ENCODE data around the gene CD164. TPM values are rescaled to one million over a fixed set of nuclear protein-coding genes. Genes with fewer than 3 reads are reported as not detected.
"Not testable (repeated sequence)": the region's sequence is repeated elsewhere in the genome, so short reads cannot be mapped to it uniquely, and the experiment has no call there.

The CD164 gene
- total RNA-seq, 1 donor from 2014 or later: 251 TPM

GRCh38 chr6:109333870-109334269 lies 48.4 kb downstream of the CD164 start:
- DNase-seq (ENCODE audit: low spot score); intact Hi-C loops (cut with micrococcal nuclease); H3K4me1 Mint-ChIP-seq (ENCODE audit: low read depth); H3K9me3 Mint-ChIP-seq; H3K27ac Mint-ChIP-seq; H3K27me3 Mint-ChIP-seq (ENCODE audit: insufficient read depth); H3K36me3 Mint-ChIP-seq (ENCODE audit: low read depth); H3K4me3 Mint-ChIP-seq: not testable (repeated sequence)

- Mint-ChIP-seq H3K27ac (no peak overlapping the region), H3K4me3 (no peak overlapping the region), H3K9me3 (peaks cover 5% of the 10 kb centered on the region), H3K27me3 (ENCODE audit: insufficient read depth) (no peaks in the 10 kb centered on the region), H3K36me3 (ENCODE audit: low read depth) (peaks cover 3% of the 10 kb centered on the region), H3K4me1 (ENCODE audit: low read depth) (peaks cover 10% of the 10 kb centered on the region)
- intact Hi-C loops (cut with micrococcal nuclease): no loop called here
- DNase-seq (ENCODE audit: low spot score): no peak
Measured at GRCh38 chr6:109332748-109333147, 49.5 kb downstream of the CD164 start.

DNA sequence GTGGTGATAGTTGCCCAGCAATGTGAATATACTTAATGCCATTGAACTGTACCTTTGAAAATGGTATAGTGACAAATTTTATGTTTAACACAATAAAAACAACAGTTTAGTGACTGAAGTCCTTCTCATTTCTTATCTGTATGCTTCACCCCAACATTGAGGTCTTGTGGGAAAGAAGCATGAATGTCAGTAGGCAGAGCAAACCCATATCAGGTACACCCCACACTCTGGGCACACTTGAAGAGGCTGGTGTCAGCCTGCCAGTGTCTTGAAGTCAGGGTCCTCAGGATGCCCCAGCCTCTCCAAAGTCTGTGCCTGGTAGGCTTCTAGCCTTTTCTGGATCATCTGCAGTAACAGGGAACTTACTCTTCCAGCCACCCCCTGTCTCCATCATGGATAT lies 51.2 kb downstream of the CD164 start:
- Mint-ChIP-seq H3K27ac (no peak overlapping the region), H3K4me1 (ENCODE audit: low read depth) (peaks cover 10% of the 10 kb centered on the region), H3K9me3 (peaks cover 5% of the 10 kb centered on the region), H3K36me3 (ENCODE audit: low read depth) (peaks cover 3% of the 10 kb centered on the region), H3K27me3 (ENCODE audit: insufficient read depth) (no peaks in the 10 kb centered on the region), H3K4me3 (no peak overlapping the region)
- no peak for DNase-seq (ENCODE audit: low spot score)
- intact Hi-C loops (cut with micrococcal nuclease): no loop called here

GRCh38 chr6:109330263-109330662 lies 52.0 kb downstream of the CD164 start:
- intact Hi-C loops (cut with micrococcal nuclease): no loop called here
- no peaks in the 10 kb centered on the region for H3K27me3 Mint-ChIP-seq (ENCODE audit: insufficient read depth)
- H3K27ac Mint-ChIP-seq: no peak overlapping the region
- H3K9me3 Mint-ChIP-seq: peaks cover 5% of the 10 kb centered on the region
- peaks cover 3% of the 10 kb centered on the region for H3K36me3 Mint-ChIP-seq (ENCODE audit: low read depth)
- no peak for DNase-seq (ENCODE audit: low spot score)
- no peak overlapping the region for H3K4me3 Mint-ChIP-seq
- H3K4me1 Mint-ChIP-seq (ENCODE audit: low read depth): peaks cover 10% of the 10 kb centered on the region

DNA sequence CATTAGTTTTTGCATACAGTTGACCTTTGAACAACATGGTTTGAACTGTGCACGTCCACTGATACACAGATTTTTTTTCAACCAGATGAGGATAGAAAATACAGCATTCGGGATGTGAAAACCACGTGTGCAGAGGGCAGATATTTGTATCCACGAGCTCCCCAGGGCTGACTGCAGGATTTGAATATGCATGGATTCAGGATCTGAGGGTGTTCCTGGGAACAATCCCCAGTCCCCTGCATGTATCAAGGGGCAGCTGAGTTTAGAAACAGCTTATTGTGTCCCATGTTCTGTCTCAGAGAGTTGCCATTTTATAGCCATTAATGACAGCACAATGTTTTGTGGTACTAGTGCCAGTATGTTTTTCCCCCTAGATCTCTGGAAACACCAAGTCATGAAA lies 53.6 kb downstream of the CD164 start:
- Mint-ChIP-seq H3K4me3 (no peak overlapping the region), H3K27me3 (ENCODE audit: insufficient read depth) (no peaks in the 10 kb centered on the region), H3K4me1 (ENCODE audit: low read depth) (peaks cover 5% of the 10 kb centered on the region), H3K27ac (no peak overlapping the region), H3K9me3 (peaks cover 5% of the 10 kb centered on the region), H3K36me3 (ENCODE audit: low read depth) (no peaks in the 10 kb centered on the region)
- no peak for DNase-seq (ENCODE audit: low spot score)
- intact Hi-C loops (cut with micrococcal nuclease): no loop called here

GRCh38 chr6:109327959-109328358 lies 54.3 kb downstream of the CD164 start:
- DNase-seq (ENCODE audit: low spot score): no peak
- Mint-ChIP-seq H3K36me3 (ENCODE audit: low read depth) (no peaks in the 10 kb centered on the region), H3K4me3 (no peak overlapping the region), H3K27me3 (ENCODE audit: insufficient read depth) (no peaks in the 10 kb centered on the region), H3K27ac (no peak overlapping the region), H3K9me3 (peaks cover 5% of the 10 kb centered on the region), H3K4me1 (ENCODE audit: low read depth) (peaks cover 7% of the 10 kb centered on the region)
- intact Hi-C loops (cut with micrococcal nuclease): no loop called here

DNA sequence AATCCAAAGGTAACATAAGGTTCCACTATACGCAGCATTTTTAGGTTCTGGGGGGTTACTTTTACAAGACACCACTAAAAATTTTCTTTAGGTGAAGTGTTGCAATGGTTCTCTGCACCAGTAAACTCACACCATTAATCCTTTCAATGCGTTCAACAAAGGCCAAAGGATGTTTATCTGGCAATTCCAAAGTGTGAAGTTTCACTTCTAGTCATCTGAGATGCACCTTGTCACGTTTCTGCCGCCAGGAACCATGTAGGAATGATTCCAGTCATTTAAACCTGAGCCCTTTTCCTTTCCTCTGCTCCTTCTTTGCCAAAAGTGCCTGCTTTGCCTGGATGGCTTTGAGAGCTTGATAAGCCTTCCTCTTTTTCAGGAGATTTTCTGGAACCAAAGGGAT lies 54.8 kb downstream of the CD164 start:
- intact Hi-C loops (cut with micrococcal nuclease): no loop called here
- H3K27me3 Mint-ChIP-seq (ENCODE audit: insufficient read depth): no peaks in the 10 kb centered on the region
- no peak for DNase-seq (ENCODE audit: low spot score)
- no peaks in the 10 kb centered on the region for H3K36me3 Mint-ChIP-seq (ENCODE audit: low read depth)
- H3K9me3 Mint-ChIP-seq: peaks cover 5% of the 10 kb centered on the region
- peaks cover 11% of the 10 kb centered on the region for H3K4me1 Mint-ChIP-seq (ENCODE audit: low read depth)
- no peak overlapping the region for H3K27ac Mint-ChIP-seq
- H3K4me3 Mint-ChIP-seq: no peak overlapping the region

DNA sequence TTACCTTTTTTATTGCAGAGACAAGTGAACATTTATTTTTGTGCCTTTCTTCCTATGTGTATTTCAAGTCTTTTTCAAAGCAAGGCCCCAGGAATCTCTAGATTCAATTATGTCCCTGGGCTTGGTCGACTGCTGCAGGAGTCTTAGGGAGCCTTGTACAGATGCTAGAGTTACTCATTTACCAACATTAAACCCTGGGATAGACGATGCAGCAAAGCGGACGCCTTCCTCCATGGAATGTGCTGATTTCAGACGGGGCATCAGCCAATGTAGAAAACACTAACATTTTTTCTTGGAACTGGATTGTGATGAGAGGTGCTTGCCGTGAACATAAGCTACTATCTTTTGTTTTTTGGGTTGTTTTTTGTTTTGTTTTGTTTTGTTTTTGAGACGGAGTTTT lies 55.9 kb downstream of the CD164 start:
- intact Hi-C loops (cut with micrococcal nuclease): no loop called here
- Mint-ChIP-seq H3K4me3 (no peak overlapping the region), H3K36me3 (ENCODE audit: low read depth) (no peaks in the 10 kb centered on the region), H3K27me3 (ENCODE audit: insufficient read depth) (no peaks in the 10 kb centered on the region), H3K27ac (no peak overlapping the region), H3K9me3 (peaks cover 5% of the 10 kb centered on the region), H3K4me1 (ENCODE audit: low read depth) (peaks cover 11% of the 10 kb centered on the region)
- no peak for DNase-seq (ENCODE audit: low spot score)

- no peaks in the 10 kb centered on the region for H3K36me3 Mint-ChIP-seq (ENCODE audit: low read depth)
Measured at GRCh38 chr6:109325400-109325801, 56.9 kb downstream of the CD164 start.

DNA sequence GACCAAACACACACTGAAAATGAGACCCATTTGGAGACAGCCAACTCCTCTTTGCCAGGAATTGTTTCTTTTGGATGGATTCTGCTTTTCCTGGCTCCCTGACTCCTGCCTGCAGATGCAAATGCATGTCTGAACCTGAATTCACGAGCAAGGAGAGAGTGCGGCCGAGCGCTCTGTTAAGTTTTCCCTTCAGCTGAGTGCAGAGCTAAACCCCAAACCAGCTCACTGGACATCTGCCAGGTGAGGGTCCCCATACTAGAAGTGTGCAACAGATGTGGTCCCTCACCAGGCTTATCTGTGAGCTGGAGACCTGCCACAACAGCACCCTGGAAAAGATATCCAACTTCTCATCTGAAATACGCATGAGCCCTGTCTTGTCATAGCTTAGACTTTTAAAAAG lies 59.0 kb downstream of the CD164 start:
- Mint-ChIP-seq H3K4me1 (ENCODE audit: low read depth) (peaks cover 7% of the 10 kb centered on the region), H3K36me3 (ENCODE audit: low read depth) (no peaks in the 10 kb centered on the region), H3K27ac (no peak overlapping the region), H3K4me3 (no peak overlapping the region), H3K9me3 (no peaks in the 10 kb centered on the region), H3K27me3 (ENCODE audit: insufficient read depth) (no peaks in the 10 kb centered on the region)
- intact Hi-C loops (cut with micrococcal nuclease): no loop called here
- no peak for DNase-seq (ENCODE audit: low spot score)

More at GRCh38 chr6:109325400-109325801, 56.9 kb downstream of the CD164 start:
- no peak overlapping the region for H3K4me3 Mint-ChIP-seq
- H3K9me3 Mint-ChIP-seq: no peaks in the 10 kb centered on the region
- intact Hi-C loops (cut with micrococcal nuclease): no loop called here
- DNase-seq (ENCODE audit: low spot score): no peak
- H3K27me3 Mint-ChIP-seq (ENCODE audit: insufficient read depth): no peaks in the 10 kb centered on the region
- H3K4me1 Mint-ChIP-seq (ENCODE audit: low read depth): peaks cover 11% of the 10 kb centered on the region
- no peak overlapping the region for H3K27ac Mint-ChIP-seq

DNA sequence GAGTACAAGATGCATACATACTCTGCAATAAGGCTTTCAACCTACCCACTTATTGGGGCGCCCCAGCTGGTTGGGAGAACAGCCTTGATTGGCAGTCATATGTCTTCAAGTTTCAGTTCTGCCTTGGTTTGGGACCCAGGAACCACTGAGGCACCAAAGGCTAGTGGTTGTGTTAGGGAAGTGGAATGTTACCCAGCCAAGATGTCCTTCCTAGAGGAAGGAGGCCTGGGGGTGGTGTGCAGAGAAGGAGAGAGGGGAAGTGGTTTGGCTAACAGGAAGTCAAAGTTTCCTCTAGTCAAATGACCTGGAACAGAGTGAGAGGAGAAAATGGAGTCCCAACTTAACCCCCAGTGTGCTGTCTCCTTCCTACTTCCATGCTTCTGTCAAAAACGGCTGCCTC lies 59.4 kb downstream of the CD164 start:
- intact Hi-C loops (cut with micrococcal nuclease): no loop called here
- peaks cover 7% of the 10 kb centered on the region for H3K4me1 Mint-ChIP-seq (ENCODE audit: low read depth)

DNA sequence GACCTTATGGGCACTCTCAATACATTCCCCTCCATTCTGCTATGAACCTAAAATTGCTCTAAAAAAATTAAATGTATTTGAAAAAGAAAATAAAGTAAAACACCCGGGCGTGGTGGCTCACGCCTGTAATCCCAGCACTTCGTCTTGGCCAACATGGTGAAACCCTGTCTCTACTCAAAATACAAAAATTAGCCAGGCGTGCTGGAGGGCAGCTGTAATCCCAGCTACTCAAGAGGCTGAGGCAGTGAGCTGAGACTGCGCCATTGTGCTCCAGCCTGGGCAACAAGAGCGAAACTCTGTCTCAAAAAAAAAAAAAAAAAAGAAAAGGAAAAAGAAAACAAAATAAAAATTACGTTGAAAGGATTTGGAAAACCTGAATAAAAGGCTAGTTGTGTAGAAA lies 60.5 kb downstream of the CD164 start:
- Mint-ChIP-seq H3K4me1 (ENCODE audit: low read depth) (peaks cover 7% of the 10 kb centered on the region), H3K9me3 (no peaks in the 10 kb centered on the region), H3K27me3 (ENCODE audit: insufficient read depth) (no peaks in the 10 kb centered on the region), H3K27ac (no peak overlapping the region), H3K4me3 (no peak overlapping the region), H3K36me3 (ENCODE audit: low read depth) (no peaks in the 10 kb centered on the region)
- intact Hi-C loops (cut with micrococcal nuclease): no loop called here
- DNase-seq (ENCODE audit: low spot score): no peak

More for the DNA sequence above, 59.4 kb downstream of the CD164 start:
- DNase-seq (ENCODE audit: low spot score): no peak
- Mint-ChIP-seq H3K27me3 (ENCODE audit: insufficient read depth) (no peaks in the 10 kb centered on the region), H3K36me3 (ENCODE audit: low read depth) (no peaks in the 10 kb centered on the region), H3K27ac (no peak overlapping the region), H3K4me3 (no peak overlapping the region), H3K9me3 (no peaks in the 10 kb centered on the region)

- H3K27me3 Mint-ChIP-seq (ENCODE audit: insufficient read depth): no peaks in the 10 kb centered on the region
- no peaks in the 10 kb centered on the region for H3K36me3 Mint-ChIP-seq (ENCODE audit: low read depth)
- H3K4me1 Mint-ChIP-seq (ENCODE audit: low read depth): peaks cover 7% of the 10 kb centered on the region
- H3K4me3 Mint-ChIP-seq: no peak overlapping the region
- no peaks in the 10 kb centered on the region for H3K9me3 Mint-ChIP-seq
- no peak for DNase-seq (ENCODE audit: low spot score)
- intact Hi-C loops (cut with micrococcal nuclease): no loop called here
- H3K27ac Mint-ChIP-seq: no peak overlapping the region
Measured at GRCh38 chr6:109320072-109320471, 62.2 kb downstream of the CD164 start.

- H3K36me3 Mint-ChIP-seq (ENCODE audit: low read depth): no peaks in the 10 kb centered on the region
- peaks cover 7% of the 10 kb centered on the region for H3K4me1 Mint-ChIP-seq (ENCODE audit: low read depth)
- DNase-seq (ENCODE audit: low spot score): no peak
- intact Hi-C loops (cut with micrococcal nuclease): no loop called here
- peaks cover 3% of the 10 kb centered on the region for H3K27me3 Mint-ChIP-seq (ENCODE audit: insufficient read depth)
- H3K4me3 Mint-ChIP-seq: no peak overlapping the region
- H3K9me3 Mint-ChIP-seq: no peaks in the 10 kb centered on the region
- H3K27ac Mint-ChIP-seq: no peak overlapping the region
Measured at GRCh38 chr6:109318328-109318876, 63.9 kb downstream of the CD164 start.
